GM18502 (cell line): ENCODE measurements around the gene PLA2G4E.
A peak's percentile ranks its signal among the peaks of the same experiment; 100 is the strongest.

ENCODE experiments used
- ATAC-seq: cut with Tn5 transposase; IDR thresholded peaks from one replicate; pipeline ENCODE4 v1.9.1; 2021; ENCODE audit warnings: mild to moderate bottlenecking; ENCODE audit not compliant: unreplicated experiment, poor library complexity

Gene PLA2G4E

DNA sequence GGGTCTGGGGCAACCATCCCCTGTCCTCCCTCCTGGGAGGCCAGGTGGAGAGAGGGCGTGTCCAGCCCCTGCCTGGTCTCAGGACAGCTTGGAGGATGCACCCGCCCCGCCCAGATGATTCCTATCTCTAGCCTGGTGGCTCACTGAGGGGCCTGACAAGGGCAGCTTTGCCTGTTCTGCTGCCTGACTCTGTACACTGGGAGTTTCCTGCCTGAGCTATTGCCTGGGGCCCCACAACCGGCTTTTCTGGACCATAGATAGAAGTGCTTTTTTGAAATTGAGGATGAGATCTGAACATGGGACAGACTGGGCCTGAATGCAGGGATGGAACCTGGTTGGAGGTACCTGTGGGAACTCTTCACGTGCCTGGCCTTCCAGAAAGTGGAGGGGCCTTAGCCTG, 751 bp upstream of the PLA2G4E start:
- ATAC-seq = no peak

DNA sequence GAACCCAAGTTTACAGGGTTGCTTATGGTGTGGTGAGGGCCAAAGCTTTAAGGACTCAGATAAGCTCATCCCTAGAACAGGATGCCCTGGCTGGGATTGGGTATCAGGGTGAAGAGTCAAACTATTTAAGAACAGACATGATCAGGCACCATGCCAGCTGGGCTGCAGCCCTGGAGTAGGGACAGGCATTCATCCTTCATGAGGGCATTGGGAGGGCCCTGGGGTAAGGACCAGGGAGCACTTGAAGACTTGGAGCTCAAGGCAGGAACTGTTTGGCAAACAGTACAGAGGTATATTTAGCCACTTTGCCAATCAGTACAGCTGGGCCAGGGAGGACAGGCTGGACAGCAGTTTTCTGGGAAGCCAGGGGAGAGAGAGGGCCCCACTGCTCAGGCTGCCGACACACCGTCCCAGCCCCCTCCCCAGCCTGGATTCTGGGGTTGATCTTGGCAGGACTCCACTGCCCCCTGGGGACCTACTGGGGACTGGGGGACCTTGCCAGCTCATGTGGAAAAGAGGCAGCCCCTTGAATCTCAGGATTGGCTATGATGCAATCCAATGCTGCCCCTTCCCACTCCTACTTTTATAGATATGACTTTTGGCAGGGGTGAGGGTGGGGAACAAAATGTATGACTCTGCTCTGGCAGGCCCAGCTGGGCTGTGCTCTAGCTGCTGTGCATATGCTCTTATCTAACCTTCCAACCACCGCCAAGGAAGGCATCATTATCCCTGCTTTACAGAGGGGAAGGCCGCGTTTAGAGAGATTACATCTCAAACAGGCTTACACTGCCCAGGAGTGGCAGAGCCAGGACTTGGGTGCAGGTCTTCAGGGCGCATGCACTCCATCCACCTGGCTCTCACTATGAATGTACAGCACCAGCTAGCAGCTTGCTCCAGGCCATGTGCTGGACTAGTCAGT, 2.3 kb downstream of the PLA2G4E start:
- no peak for ATAC-seq

DNA sequence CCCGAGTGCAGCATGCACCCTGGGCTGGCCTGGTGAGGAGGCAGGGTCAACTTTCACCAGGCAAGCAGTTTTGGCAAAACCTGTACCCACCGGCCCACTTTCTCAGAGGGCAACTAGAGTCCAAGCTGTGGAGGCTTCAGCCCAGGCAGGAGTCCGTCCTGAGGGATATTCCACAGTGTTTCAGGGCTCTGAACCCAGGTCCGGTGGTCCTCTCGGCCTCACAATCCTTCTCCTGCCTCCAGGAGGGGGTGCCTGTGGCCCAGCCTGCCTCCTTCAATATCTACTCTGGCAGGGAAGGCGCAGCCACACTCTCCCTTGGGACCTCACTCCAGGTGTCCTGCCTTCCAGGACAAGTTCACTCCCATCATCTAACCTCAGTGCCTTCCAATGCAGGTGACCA, 3.9 kb downstream of the PLA2G4E start:
- ATAC-seq = no peak

DNA sequence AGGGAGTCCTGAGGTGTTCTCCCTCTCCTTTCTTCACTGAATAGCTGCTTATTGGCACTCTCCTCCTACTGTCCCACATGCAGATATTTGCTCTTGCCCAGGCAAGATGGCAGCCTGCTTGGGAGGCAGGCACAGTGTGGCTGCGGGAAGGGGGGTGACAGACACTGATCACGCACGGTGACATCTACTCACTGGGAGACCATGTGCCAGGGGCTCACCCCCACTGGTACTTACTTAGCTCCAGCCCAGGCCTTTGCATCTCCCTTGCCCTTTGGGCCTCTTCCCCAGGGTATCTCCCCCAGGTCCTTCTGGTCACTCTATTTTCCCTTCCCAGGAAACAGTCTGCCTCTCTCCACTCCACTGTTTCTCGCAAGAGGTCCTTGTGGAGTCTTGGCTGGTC, 6.4 kb downstream of the PLA2G4E start:
- ATAC-seq = no peak

DNA sequence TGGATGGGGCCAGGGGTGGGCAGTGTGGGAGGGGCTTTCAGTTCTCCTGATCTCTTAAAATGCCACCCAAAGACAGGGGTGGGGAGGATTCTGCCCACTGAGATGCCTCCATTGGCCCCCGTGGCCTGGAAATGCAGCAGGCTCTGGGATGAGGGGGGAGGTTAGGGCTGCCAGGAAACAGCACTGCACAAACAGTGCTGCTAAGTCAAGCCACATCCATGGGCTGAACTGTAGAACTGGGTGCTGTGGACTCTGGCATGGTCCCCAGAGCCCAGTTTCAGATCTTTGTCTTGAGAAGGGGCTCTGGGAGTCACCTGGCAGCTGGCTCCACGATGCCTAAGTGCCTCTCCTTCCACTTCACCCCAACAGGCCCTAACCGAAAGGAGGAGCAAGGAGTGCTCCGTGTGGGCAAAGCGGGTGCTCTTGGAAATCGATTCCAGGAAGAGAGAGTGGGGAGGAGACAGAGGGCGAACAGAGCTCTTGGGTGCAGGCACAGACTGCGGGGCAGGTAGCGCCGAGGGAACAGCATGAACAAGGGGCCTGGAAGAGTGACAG, 7.8 kb downstream of the PLA2G4E start:
- no peak for ATAC-seq

DNA sequence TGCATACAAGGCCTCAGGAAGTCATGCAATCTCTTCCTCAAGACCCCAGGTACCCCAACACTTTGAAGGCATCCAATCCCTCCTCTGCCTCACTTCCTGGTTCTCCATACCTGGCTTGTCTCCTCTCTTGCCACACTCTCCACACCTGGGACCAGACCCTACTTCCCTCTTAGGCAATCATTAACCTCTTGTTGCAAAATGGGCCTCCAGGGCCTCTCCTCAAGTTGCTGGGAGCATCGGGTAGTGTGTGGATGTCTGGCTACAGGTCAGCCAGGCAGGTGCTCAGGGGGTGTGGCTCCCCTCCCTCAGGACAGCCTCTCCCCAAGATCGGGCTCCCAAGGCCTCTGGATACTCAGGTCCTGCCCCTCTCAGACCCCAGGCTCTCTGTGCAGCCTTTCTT, 8.6 kb downstream of the PLA2G4E start:
- ATAC-seq = no peak

DNA sequence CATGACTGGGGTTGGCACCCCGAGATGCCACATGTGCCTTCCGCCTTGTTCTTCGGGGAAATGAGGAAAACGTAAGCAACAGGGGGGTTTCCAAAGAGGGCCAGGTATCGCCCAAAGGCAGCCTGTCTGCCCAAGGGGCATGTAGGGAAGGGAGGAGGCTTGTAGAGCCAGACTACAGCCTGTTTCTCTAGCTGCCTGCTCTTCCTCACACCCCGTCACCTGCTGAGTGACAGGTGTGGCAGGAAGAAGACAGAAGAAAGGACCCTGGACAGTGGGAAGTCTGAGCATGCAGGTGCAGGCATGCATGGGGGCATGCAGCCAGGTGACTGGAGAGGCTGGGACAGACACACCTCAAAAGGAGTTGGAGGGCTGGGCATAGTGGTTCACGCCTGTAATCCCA, 9.8 kb downstream of the PLA2G4E start:
- ATAC-seq = no peak

DNA sequence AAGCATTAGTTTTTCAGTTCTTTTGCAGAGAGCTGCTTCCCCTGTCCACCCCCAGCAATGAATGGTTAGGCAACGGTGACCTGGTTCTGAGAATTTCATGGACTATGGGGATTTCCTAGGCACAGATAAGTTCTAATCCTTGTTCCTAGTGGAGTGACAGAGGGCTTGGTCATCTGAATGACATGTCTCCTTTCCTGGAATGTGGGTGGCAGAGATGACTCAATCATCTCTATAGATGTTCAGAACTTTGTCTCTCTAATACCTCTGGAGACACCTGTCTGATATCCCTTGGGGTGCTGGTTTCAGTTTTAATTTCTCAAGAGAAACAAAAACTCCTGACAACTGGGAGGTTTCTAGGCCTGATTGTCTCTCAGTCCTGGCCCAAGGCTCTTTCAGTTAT, 10.4 kb downstream of the PLA2G4E start:
- peak; percentile 85 for ATAC-seq

DNA sequence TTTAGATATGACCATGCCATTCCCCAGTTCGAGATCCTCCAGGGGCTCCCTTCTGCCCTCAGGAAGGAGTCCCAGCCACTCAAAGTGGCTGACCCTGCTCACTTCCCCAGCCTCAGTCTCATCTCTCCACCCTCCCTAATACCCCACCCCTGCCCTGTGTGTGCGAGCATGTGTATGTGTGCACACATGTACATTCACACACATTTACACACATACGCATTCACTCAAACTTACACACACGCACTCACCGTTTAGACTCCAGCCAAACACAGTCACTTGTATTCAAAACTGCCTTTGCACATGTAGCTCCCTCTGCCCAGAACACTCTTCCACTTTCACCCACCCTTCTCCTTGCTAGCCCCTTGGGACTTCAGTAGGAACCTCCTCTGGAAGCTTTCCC, 11.4 kb downstream of the PLA2G4E start:
- no peak for ATAC-seq

DNA sequence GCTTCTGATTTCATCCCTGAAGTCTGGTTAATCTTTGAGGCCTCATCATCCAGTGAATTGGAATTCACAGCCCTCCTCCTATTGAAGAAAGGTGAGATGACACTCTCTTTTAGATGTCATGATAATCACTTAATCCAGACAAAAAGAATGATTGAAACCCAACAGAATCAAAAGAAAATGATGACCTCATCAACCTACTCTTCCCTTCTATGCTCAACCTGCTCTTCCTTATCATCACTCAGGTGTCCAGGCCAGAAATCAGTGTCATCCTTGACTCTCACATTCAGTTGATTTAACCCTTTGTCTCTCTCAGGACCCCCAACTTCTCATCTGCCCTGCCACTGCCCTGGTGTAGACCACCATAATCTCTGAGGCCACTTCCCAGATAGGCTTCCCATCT, 11.8 kb downstream of the PLA2G4E start:
- ATAC-seq = no peak

DNA sequence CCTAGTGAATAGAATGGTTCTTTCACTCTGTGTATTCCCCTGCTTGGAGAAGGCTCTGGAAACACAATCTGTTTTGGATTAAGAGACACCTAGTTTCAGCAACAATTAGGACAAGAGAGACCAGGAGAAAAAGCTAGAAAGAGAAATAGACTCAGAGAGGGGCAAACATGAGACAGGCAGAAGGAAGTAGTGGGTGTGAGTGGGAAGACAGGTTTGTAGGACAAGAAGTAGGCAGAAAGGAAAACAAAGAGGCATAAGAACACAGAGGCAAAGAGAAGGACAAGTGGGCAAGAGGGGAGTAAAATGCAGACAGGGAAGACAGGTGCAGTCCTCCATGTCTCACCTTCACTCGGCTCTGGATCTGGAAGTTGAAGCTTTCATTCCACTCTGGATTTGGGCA, 13.5 kb downstream of the PLA2G4E start:
- ATAC-seq = no peak

DNA sequence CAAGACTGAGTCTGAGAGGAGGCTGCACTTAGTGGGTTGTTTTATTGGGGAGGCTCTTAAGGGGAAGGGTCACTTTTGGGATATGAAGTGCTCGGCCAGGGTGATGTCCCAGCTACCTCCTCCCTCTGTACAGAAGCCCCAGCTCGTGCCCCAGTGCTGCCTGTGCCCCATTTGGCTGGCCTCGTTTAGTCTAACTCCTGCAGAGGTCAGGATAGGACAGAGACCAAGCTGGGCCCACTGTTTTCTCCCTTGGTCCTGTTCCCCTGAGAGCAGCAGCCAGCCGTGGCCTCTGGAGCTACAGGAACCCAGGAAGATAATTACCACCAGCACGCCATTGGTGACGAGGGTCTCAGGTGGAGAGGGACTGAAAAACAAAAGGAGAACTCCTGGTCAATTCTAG, 18.5 kb downstream of the PLA2G4E start:
- ATAC-seq = no peak

DNA sequence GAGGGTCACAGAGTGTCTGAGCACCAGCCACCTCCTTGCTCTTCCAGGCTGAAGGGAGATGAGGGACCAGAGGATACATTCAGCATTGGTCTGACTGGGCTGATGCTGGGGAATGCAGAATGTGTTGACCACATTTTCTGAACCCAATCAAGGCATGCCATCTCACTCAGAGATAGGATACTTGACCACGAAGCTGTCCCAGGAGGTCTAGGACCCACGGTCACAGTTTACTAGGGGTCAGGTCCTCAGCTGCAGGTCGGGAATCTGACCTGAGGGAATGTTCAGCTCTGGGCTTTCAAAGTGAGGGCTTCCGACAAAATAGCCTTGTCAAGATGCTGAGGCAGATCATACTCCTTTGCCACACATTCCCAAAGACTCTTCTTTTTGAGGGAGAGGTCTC, 19.6 kb downstream of the PLA2G4E start:
- no peak for ATAC-seq

DNA sequence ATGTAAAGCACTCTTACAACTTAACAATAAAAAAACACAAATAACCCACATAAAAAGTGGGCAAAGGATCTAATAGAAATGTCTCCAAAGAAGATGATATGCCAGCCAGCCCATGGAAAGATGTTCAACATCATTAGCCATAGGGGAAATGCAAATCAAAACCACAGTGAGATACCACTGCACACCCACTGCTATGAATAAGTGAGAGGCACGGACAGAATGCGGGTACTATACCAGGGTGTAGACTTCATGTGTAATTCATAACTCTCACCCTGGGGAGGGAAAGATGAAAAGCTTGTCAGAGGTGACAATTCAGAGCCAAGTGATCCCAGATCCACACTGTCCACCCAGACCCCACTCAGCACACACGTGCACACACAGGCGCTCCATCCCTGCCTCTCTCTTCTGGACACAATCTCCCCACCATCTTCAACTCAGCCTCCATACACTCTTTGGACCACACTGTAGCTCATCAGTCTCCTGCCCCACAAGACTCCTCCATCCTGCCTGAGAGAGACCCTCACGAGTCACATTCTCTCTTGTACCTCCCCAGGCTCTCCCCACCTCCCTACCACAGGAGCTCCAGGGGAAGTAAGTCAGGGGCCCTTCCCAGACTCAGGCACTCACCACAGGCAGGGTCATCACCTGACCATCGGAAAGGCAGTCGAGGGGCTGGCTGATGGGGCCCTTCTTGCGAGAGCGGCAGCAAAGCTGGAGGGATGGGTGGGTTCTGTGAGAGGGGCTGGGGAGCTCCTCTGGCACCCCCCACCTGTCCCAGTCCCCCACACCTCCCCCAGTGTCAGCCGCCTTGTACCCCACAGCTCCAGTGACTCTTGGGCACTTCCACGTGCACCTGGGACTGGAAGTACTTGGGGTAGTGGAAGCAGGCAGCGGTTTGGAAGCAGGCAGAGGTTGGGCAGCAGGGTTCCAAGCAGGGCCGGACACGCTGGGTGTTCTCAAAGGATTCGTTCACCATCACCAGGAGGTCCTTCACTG, 21.3 kb downstream of the PLA2G4E start:
- no peak for ATAC-seq

DNA sequence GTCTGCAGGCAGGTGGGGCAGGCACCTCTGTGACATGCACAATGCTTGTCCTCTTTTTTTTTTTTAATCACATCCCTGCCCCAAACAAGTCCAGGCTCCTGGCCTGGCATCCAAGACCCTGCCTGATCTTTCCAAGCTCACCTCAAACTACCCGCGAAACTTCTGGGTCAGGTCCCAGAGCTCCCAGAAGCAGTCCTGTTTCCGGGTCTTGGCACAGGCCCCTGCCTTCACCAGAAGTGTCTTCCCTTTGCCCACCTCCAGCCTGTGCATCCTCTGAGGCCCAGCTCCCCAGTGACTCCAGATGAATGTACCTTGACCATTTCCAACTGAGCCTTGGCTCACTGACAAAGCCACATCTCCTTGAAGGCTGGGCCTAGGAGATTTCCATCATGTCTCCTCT, 23.0 kb downstream of the PLA2G4E start:
- no peak for ATAC-seq

DNA sequence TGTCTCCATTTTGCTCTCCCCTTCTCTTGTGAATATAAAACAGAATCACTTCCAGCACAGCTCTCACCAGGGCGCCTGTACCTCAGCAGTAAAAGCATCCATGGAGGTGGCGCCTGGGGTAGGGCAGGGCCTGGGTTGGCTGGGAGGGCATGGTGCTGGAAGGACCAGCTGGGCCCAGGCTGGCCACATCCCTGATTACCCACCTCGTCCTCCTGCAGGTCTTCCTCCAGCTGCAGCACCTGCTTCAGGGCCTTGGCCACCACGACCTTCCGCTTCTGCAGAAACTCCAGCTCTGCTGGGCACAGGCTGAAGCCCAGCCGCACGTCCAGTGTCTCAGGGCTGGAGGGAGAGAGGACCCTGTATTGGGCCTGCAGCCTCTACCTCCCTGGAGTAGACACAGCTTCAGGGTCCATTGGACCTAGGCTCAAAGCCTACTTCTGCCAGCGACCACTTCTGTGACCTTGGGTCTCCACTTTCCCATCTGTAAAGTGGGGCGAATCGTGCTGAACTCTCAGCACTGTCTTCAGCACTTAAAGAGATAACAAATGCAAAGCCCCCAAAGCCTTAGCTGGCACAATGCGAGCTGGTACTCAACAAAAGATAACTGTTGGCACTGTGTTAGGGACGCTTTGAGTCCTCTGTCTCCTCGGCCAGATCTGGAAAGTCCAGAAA, 23.8 kb downstream of the PLA2G4E start:
- no peak for ATAC-seq

DNA sequence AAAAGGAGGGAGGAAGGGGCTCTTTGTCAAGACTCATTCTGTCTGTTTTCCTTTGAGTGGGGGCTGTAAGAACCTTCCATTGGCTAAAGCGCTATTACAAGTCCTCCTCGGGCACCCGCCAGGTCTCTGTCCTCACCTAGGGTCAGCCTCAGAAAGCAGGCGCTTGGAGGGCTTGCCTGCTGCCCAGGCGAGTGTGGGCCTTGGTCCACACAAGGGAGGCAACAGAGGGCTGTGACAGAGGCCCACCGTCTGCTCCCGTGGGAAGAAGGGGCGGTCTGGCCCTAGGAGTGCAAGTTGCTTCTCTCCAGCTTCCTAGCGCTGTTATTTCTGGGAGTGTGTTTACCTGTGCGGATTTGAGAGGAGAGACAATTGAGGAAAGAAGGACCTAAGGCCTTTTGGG, 24.5 kb downstream of the PLA2G4E start:
- ATAC-seq = no peak

DNA sequence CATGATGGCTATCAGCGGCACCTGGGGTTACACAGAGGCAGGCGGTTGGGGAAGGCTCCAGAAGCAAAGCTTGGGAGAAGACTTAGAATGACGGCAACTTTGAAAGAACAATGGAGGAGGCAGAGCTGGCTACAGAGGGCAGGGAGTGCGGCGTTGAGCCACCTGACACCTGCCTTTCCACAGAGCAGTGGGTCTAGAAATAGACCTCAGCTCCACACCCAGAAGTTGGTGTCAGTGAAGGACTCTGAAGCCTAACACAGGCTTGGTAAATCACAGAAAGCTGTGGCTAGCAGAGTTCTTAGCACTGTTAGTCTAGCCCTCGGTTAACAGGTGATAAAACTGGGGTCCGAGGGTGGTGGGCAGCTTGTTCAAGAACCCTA, 25.4 kb downstream of the PLA2G4E start:
- no peak for ATAC-seq

DNA sequence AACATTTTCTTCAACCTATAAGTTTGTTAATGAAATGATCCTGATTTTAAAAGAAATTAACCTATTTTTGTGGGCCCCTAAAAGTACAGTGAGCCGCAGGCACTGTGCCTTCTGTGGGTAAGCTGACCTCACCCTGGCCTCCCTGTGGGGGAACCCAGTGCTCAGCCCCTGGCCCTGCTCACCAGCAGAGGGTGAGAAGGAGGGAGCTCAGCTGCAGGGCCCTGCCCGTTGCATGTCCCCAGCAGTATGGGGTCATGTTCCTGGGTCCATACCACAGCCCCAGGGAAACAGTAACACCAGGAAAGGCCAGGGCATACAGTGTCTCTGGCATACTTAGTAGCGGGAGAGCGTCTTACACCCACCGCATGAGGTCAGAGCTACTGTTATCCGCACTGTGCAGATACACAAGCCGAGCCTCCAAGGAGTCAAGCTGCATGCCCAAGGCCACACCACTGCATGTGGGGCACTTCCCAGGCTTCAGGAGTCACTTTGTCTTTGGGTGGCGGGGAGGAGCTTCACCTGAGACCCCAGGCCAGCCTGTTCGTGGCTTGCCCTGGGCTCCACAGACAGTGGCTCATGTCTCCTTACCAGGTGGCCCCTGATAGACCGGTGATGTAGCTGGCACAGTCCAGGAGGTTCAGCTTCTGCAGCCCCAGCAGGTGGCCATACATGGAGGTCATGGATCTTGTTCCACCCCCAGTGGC, 25.9 kb downstream of the PLA2G4E start:
- ATAC-seq = no peak

DNA sequence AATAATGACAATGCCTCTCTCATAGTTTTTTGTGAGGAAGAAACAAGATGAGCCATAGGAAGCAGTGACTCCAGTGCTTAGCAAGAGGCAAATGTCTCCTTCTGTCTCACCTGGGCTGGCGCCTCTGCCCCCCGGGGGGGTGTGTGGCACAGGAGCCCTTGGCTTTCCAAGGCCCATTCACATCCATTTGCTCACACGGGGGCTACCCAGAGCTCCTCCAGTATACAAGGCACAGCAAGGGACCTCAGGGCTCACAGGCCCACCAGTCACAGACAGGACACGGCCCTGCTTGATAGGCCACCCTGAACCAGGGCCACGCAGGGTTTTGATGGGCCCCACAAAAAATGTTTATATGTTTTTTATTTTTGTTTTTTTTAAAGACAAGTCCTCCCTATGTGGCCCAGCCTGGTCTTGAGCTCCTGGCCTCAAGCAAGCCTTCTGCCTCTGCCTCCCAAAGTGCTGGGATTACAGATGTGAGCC, 26.6 kb downstream of the PLA2G4E start:
- no peak for ATAC-seq
